Mucosa of descending colon (tissue), 3 donors: ENCODE results near the gene CDH12. TPM values are rescaled to one million over a fixed set of nuclear protein-coding genes. Genes with fewer than 3 reads are reported as not detected.
A peak's percentile ranks its signal among the peaks of the same experiment; 100 is the strongest.
"Not testable (repeated sequence)": the region's sequence is repeated elsewhere in the genome, so short reads cannot be mapped to it uniquely, and the experiment has no call there.

Source experiments
- ATAC-seq: fragments of 200-7000 bp; cut with Tn5 transposase; one replicate; pipeline ENCODE4 v1.9.1; 2020; ENCODE audit warnings: mild to moderate bottlenecking, moderate library complexity
- DNase-seq, 3 donors: peaks; one replicate each; pipeline ENCODE4 v3.0.0-alpha.2; 2020
- H3K36me3 ChIP-seq: fragments of 200-600 bp; one replicate; pipeline ENCODE4 v1.8.0; 2021; ENCODE audit warnings: low read depth, mild to moderate bottlenecking
- H3K4me1 ChIP-seq: fragments of 200-600 bp; one replicate; pipeline ENCODE4 v1.8.0; 2021; ENCODE audit warnings: low read depth, mild to moderate bottlenecking
- H3K4me3 ChIP-seq: fragments of 200-600 bp; one replicate; pipeline ENCODE4 v1.8.0; 2021; ENCODE audit warnings: mild to moderate bottlenecking
- H3K9me3 ChIP-seq: fragments of 200-600 bp; one replicate; pipeline ENCODE4 v1.8.0; 2021; ENCODE audit warnings: mild to moderate bottlenecking
- CTCF ChIP-seq: fragments of 200-600 bp; IDR thresholded peaks from one replicate; pipeline ENCODE4 v1.8.0; 2022; ENCODE audit warnings: antibody characterized with exemption, mild to moderate bottlenecking
- intact Hi-C, 2 donors: fragments of 100-400 bp; cut with DNase I in 1 of 2; cut with micrococcal nuclease in 1 of 2; formaldehyde crosslinking; loops; one replicate each; pipeline versions ENCODE4 v1.11.0 to v1.11.1; 2022; cut with DNase I, micrococcal nuclease
- total RNA-seq, 3 donors: library from RNA; stranded (reverse); fragmentation: NEBNext Ultra II Directional in 2 of 3; extraction: Animal tissue kit (Norgen Biotek cat#: 25700) in 2 of 3; gene quantifications; one replicate each; pipeline versions ENCODE4 v1.2.1 to v1.2.4, GENCODE V29; 2021 to 2023
- donor health status: DM: no; HTN: no; CAD: no; lungs with moderate emphysema.
- donor health status: DM: no; HTN: no; CAD: no.
- donor health status: DM: no; HTN: yes; CAD: no.

Gene CDH12
- total RNA-seq, 3 donors from 2014 or later: 0.14 TPM; not detected in 2

- no peaks in the 10 kb centered on the region for H3K36me3 ChIP-seq
- DNase-seq: no peak
- no peak for TF ChIP-seq CTCF
- no peak overlapping the region for H3K4me3 ChIP-seq
- ATAC-seq: no peak
- H3K9me3 ChIP-seq: no peaks in the 10 kb centered on the region
- H3K4me1 ChIP-seq: no peaks in the 10 kb centered on the region
- intact Hi-C loops: no loop called here
Observed at GRCh38 chr5:22226423-22226822, 626.7 kb downstream of the CDH12 start.

- intact Hi-C loops: no loop called here
- Histone ChIP-seq H3K4me1 (no peaks in the 10 kb centered on the region), H3K36me3 (no peaks in the 10 kb centered on the region), H3K9me3 (no peaks in the 10 kb centered on the region), H3K4me3 (no peak overlapping the region)
- ATAC-seq (no peak), DNase-seq (no peak)
- no peak for TF ChIP-seq CTCF
Observed at GRCh38 chr5:22223079-22223478, 630.1 kb downstream of the CDH12 start.

GRCh38 chr5:22213703-22214495, 639.2 kb downstream of the CDH12 start:
- not testable (repeated sequence) for H3K4me1 ChIP-seq, H3K4me3 ChIP-seq

GRCh38 chr5:22212254-22212991, 640.7 kb downstream of the CDH12 start:
- H3K4me3 ChIP-seq: not testable (repeated sequence)

More at GRCh38 chr5:22213703-22214495, 639.2 kb downstream of the CDH12 start:
- H3K36me3 ChIP-seq, DNase-seq, H3K9me3 ChIP-seq, intact Hi-C loops: not testable (repeated sequence)
- ATAC-seq: peak; percentile 51

GRCh38 chr5:22208463-22208862, 644.7 kb downstream of the CDH12 start:
- H3K36me3 ChIP-seq, ATAC-seq, DNase-seq, H3K4me3 ChIP-seq, H3K4me1 ChIP-seq, H3K9me3 ChIP-seq, intact Hi-C loops: not testable (repeated sequence)

More at GRCh38 chr5:22212254-22212991, 640.7 kb downstream of the CDH12 start:
- peak in 1 of 3 donors; percentile 2 for DNase-seq
- H3K36me3 ChIP-seq, ATAC-seq, intact Hi-C loops, H3K4me1 ChIP-seq, H3K9me3 ChIP-seq: not testable (repeated sequence)

- H3K36me3 ChIP-seq, DNase-seq, H3K9me3 ChIP-seq, intact Hi-C loops, H3K4me1 ChIP-seq, H3K4me3 ChIP-seq, ATAC-seq: not testable (repeated sequence)
Observed at GRCh38 chr5:22188651-22189050, 664.5 kb downstream of the CDH12 start.

- DNase-seq, H3K4me3 ChIP-seq, H3K4me1 ChIP-seq, intact Hi-C loops, H3K36me3 ChIP-seq, H3K9me3 ChIP-seq, ATAC-seq: not testable (repeated sequence)
Observed at GRCh38 chr5:22187632-22188228, 665.4 kb downstream of the CDH12 start.

- H3K4me1 ChIP-seq, ATAC-seq, DNase-seq, H3K36me3 ChIP-seq, H3K4me3 ChIP-seq, H3K9me3 ChIP-seq, intact Hi-C loops: not testable (repeated sequence)
Observed at GRCh38 chr5:22169226-22169625, 683.9 kb downstream of the CDH12 start.

- DNase-seq, H3K36me3 ChIP-seq, intact Hi-C loops, H3K9me3 ChIP-seq, H3K4me3 ChIP-seq, ATAC-seq, H3K4me1 ChIP-seq: not testable (repeated sequence)
Observed at GRCh38 chr5:22168704-22169103, 684.4 kb downstream of the CDH12 start.

- DNase-seq, H3K9me3 ChIP-seq, H3K4me1 ChIP-seq, H3K4me3 ChIP-seq, intact Hi-C loops, H3K36me3 ChIP-seq, ATAC-seq: not testable (repeated sequence)
Observed at GRCh38 chr5:22165931-22166330, 687.2 kb downstream of the CDH12 start.

- H3K4me3 ChIP-seq, ATAC-seq, H3K4me1 ChIP-seq, H3K36me3 ChIP-seq, H3K9me3 ChIP-seq, DNase-seq, intact Hi-C loops: not testable (repeated sequence)
Observed at GRCh38 chr5:22164910-22165748, 688.0 kb downstream of the CDH12 start.
